Mucosa of rectum (tissue), 2 donors: ENCODE data around the gene SLC4A11.
A peak's percentile ranks its signal among the peaks of the same experiment; 100 is the strongest.
"Not testable (repeated sequence)": the region's sequence is repeated elsewhere in the genome, so short reads cannot be mapped to it uniquely, and the experiment has no call there.

ENCODE experiments used
- H3K27ac ChIP-seq, 2 donors: one replicate each; pipeline ENCODE4 v1.7.0; 2013; ENCODE audit warnings: inconsistent platforms in 2 of 2, low read depth in 2 of 2, low read length in 2 of 2
- H3K27me3 ChIP-seq, 2 donors: one replicate each; pipeline ENCODE4 v1.7.0; 2013; ENCODE audit warnings: low read length in 2 of 2; ENCODE audit not compliant: control insufficient read depth in 2 of 2, insufficient read depth in 2 of 2
- H3K36me3 ChIP-seq, 2 donors: one replicate each; pipeline ENCODE4 v1.7.0; 2013; ENCODE audit warnings: low read length in 2 of 2; ENCODE audit not compliant: control insufficient read depth in 2 of 2, insufficient read depth in 2 of 2
- H3K4me1 ChIP-seq, 2 donors: one replicate each; pipeline ENCODE4 v1.7.0; 2013; ENCODE audit warnings: low read length in 2 of 2, mild to moderate bottlenecking in 1 of 2; ENCODE audit not compliant: control insufficient read depth in 2 of 2, insufficient read depth in 2 of 2
- H3K4me3 ChIP-seq, 2 donors: one replicate each; pipeline ENCODE4 v1.7.0; 2013; ENCODE audit warnings: low read length in 2 of 2
- H3K9ac ChIP-seq, 2 donors: one replicate each; pipeline ENCODE4 v1.7.0; 2013; ENCODE audit warnings: low read length in 2 of 2, low read depth in 1 of 2, mild to moderate bottlenecking in 1 of 2
- H3K9me3 ChIP-seq, 2 donors: one replicate each; pipeline ENCODE4 v1.7.0; 2013; ENCODE audit warnings: low read length in 2 of 2; ENCODE audit not compliant: control insufficient read depth in 2 of 2
- donor health status: healthy.
- donor health status: Normal muscosa, but diverticular disease.

SLC4A11 gene

GRCh38 chr20:3222635-3223600 lies 16.1 kb downstream of the SLC4A11 start:
- no peak overlapping the region for H3K9ac ChIP-seq
- no peak overlapping the region for H3K4me3 ChIP-seq
- no peaks in the 10 kb centered on the region for H3K9me3 ChIP-seq
- no peak overlapping the region for H3K27ac ChIP-seq
- H3K27me3 ChIP-seq, result no peaks in the 10 kb centered on the region
- peaks cover 14 to 16% of the 10 kb centered on the region in 2 donors for H3K36me3 ChIP-seq
- peaks cover 6 to 18% of the 10 kb centered on the region in 2 donors for H3K4me1 ChIP-seq

GRCh38 chr20:3221398-3222226 lies 17.4 kb downstream of the SLC4A11 start:
- Histone ChIP-seq H3K9ac (no peak overlapping the region), H3K27ac (no peak overlapping the region), H3K27me3 (no peaks in the 10 kb centered on the region), H3K4me3 (no peak overlapping the region), H3K9me3 (no peaks in the 10 kb centered on the region), H3K4me1 (peaks cover 6 to 18% of the 10 kb centered on the region in 2 donors), H3K36me3 (peaks cover 14 to 16% of the 10 kb centered on the region in 2 donors)

- Histone ChIP-seq H3K36me3 (peaks cover 17 to 27% of the 10 kb centered on the region in 2 donors), H3K27me3 (no peaks in the 10 kb centered on the region), H3K9me3 (no peaks in the 10 kb centered on the region), H3K4me1 (peaks cover 4 to 14% of the 10 kb centered on the region in 2 donors), H3K9ac (no peak overlapping the region), H3K4me3 (peak overlapping the region in 1 of 2 donors; percentile 15), H3K27ac (no peak overlapping the region)
These were observed 20.5 kb downstream of the SLC4A11 start for GRCh38 chr20:3218307-3218988.

GRCh38 chr20:3215359-3215917 lies 23.6 kb downstream of the SLC4A11 start:
- peaks cover 11 to 18% of the 10 kb centered on the region in 2 donors for H3K36me3 ChIP-seq
- not testable (repeated sequence) for H3K27ac ChIP-seq, H3K4me1 ChIP-seq, H3K9ac ChIP-seq, H3K4me3 ChIP-seq, H3K9me3 ChIP-seq, H3K27me3 ChIP-seq

GRCh38 chr20:3213226-3213625 lies 25.8 kb downstream of the SLC4A11 start:
- Histone ChIP-seq H3K4me3 (no peak overlapping the region), H3K4me1 (peaks cover 9 to 13% of the 10 kb centered on the region in 2 donors), H3K27ac (no peak overlapping the region), H3K36me3 (peaks cover 11 to 18% of the 10 kb centered on the region in 2 donors), H3K9ac (no peak overlapping the region), H3K9me3 (no peaks in the 10 kb centered on the region), H3K27me3 (no peaks in the 10 kb centered on the region)

GRCh38 chr20:3210346-3210745 lies 28.6 kb downstream of the SLC4A11 start:
- peak overlapping the region; percentile 75 to 83 for H3K9ac ChIP-seq
- H3K9me3 ChIP-seq, result no peaks in the 10 kb centered on the region
- no peak overlapping the region for H3K27ac ChIP-seq
- peak overlapping the region; percentile 91 to 97 for H3K4me3 ChIP-seq
- H3K4me1 ChIP-seq, result peaks cover 7 to 12% of the 10 kb centered on the region in 2 donors
- no peaks in the 10 kb centered on the region for H3K27me3 ChIP-seq
- peaks cover 9 to 16% of the 10 kb centered on the region in 2 donors for H3K36me3 ChIP-seq

- H3K4me3 ChIP-seq, result peak overlapping the region; percentile 91 to 97
- H3K9me3 ChIP-seq, result no peaks in the 10 kb centered on the region
- peaks cover 7 to 12% of the 10 kb centered on the region in 2 donors for H3K4me1 ChIP-seq
- H3K27ac ChIP-seq, result peak overlapping the region in 1 of 2 donors; percentile 78
- H3K9ac ChIP-seq, result peak overlapping the region; percentile 75 to 83
- H3K27me3 ChIP-seq, result no peaks in the 10 kb centered on the region
- H3K36me3 ChIP-seq, result peaks cover 7 to 13% of the 10 kb centered on the region in 2 donors
These were observed 29.1 kb downstream of the SLC4A11 start for GRCh38 chr20:3209946-3210317.

- Histone ChIP-seq H3K4me3 (peak within 1 kb of the TSS; percentile 91 to 97), H3K9ac (peak within 1 kb of the TSS; percentile 75 to 83), H3K27me3 (no peaks in the 10 kb centered on the region), H3K36me3 (peaks cover 7 to 12% of the 10 kb centered on the region in 2 donors), H3K27ac (peak within 1 kb of the TSS; percentile 64 to 78), H3K4me1 (peaks cover 7 to 12% of the 10 kb centered on the region in 2 donors), H3K9me3 (no peaks in the 10 kb centered on the region)
These were observed 29.6 kb downstream of the SLC4A11 start, which contains the start of gene ITPA for GRCh38 chr20:3209257-3209945. Gene ITPA, plus strand, starts transcription at chr20:3209498. Its CDS starts 54 bp downstream, at chr20:3209552.

GRCh38 chr20:3208786-3209256 lies 30.2 kb downstream of the SLC4A11 start:
- no peaks in the 10 kb centered on the region for H3K9me3 ChIP-seq
- peak overlapping the region; percentile 75 to 83 for H3K9ac ChIP-seq
- no peaks in the 10 kb centered on the region for H3K27me3 ChIP-seq
- H3K36me3 ChIP-seq, result peaks cover 5 to 8% of the 10 kb centered on the region in 2 donors
- peaks cover 8 to 12% of the 10 kb centered on the region in 2 donors for H3K4me1 ChIP-seq
- peak overlapping the region; percentile 64 to 78 for H3K27ac ChIP-seq
- H3K4me3 ChIP-seq, result peak overlapping the region; percentile 91 to 97
